Ammon's horn (tissue), 1 donor: ENCODE data around the gene NENF.

Experiments used
- DNase-seq: peaks from one replicate; pipeline ENCODE4 v3.0.0-alpha.2; 2016; ENCODE audit warnings: low spot score

NENF gene

DNA sequence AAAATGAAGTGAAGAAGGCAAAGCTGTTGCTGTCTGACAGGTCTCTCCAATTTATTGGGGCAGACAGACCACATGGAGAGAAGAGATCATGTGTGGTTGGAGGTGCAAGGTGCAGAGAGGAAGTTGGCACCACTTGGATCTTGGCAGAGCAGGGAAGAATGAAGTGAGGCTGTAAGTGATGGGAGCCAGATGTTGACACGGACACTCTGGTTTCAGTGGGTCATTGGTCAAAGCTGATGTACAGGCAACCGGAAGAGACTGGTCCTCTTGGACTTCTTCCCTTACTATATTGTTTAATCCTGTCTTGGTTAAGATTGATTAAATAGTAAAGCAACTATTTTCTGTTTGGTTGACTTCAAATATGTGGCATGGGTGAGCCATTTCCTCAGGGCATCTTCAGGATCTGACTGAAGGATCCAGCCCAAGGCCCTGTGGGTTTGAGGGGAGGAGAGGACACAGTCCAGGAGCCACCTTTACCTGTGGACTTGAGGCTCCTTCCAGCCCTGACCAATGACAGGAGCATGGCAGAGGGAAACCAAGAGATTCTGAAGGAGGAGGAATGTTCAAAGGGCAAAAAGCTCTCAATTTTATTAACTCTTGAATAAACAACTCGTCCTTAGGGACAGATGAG, 49.4 kb downstream of the NENF start:
- DNase-seq: no peak

GRCh38 chr1:212482637-212483441, 50.1 kb downstream of the NENF start:
- no peak for DNase-seq

DNA sequence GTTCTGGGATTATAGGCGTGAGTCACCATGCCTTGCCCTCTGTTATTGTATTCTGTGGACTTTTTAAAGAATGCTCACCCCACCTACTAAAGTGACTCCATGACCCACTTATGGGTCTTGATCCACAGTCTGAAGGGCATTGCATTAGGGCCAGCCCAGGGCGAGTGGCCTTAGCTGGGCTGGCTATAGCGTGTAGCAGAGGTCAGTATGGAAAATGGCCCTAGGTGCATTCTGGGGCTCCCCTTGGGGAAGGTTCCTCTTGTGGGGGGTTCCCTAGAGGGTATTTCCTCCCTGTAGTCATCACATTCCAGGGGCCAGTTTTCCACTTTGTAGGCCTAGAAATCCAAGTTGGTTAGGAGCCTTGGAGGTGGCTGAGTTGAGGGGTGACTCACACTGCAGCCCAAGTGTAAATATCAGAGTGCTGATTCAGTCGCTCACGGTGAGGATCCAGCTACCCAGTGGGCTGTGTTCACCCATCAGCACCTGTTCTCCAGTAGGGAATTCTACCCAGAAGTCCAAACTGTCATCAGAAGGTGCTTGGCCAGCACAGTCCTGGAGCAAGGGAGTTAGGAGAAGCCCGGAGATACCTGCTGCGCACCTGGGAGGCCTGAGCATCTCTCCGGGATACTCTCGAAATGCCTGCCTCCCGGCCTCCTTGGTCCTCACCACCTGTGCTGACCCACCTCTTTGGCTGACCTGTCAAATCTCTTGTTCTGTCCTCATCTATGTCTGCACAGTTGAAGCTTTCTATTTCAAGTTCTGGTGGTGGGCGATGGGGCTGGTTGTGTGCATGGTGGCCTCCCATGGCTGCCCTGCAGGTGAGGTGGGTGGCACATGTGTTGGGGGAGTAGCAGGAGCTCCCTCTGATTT, 52.2 kb downstream of the NENF start:
- no peak for DNase-seq

DNA sequence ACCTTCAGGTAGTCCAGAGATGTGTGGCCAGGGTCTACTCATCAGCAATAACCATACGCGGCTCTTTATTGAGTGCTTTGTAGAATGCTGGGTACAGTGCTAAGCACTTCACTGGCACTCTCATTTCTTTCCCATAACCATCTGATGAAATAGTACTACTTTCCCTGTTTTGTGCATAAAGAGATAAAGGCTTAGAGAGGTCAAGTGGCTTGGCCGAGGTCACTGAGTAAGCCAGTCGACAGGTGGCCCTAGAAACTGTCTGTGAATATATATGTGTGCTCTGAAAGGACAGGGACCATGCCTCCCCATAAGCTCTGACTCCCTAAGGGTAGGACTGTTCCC, 52.8 kb downstream of the NENF start:
- DNase-seq: no peak

GRCh38 chr1:212485913-212486618, 53.3 kb downstream of the NENF start:
- no peak for DNase-seq

DNA sequence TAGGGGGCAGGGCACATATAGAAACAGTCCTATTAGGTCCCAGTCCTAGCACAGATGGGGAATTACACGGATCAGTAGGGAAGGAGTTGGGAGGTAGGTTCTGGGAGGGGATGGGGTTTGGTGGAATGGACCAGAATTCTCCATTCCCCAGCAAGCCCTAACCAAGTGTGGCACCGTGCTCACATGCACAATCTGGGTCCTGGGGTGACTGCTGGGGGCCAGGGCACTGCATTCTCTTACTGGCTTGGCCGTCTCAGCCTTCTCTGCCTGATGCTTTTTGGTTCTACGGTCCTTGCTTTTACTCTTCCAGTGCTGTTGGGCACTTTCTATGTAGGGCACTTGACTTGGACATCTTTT, 53.9 kb downstream of the NENF start:
- DNase-seq: no peak

DNA sequence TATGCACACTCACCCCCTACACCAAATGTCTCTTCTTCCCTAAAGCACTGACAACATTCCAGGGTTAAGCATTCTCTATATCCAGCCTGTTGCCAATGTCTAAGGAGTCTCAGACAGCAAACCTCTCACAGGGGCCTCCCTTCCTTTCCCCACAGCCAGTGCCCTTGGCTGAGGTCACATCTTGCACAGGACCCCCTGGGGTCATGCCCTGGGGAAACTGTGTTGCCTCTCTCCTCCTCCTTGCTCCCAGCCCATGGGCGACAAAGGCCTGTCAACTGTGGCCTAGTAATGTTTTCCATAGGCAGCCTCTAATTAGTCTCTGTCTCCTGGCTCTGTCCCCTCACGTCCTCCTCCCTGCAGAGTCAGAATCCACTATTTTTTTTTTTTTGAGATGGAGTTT, 54.6 kb downstream of the NENF start:
- no peak for DNase-seq

- no peak for DNase-seq
These were observed 55.2 kb downstream of the NENF start for GRCh38 chr1:212487774-212488435.

GRCh38 chr1:212488436-212489283, 55.9 kb downstream of the NENF start:
- DNase-seq: peak; percentile 73

GRCh38 chr1:212489284-212489859, 56.7 kb downstream of the NENF start:
- DNase-seq: no peak

GRCh38 chr1:212490276-212490675, 57.6 kb downstream of the NENF start:
- no peak for DNase-seq

GRCh38 chr1:212491454-212491853, 58.7 kb downstream of the NENF start:
- peak; percentile 38 for DNase-seq
